CD1c-positive myeloid dendritic cell (primary cell): ENCODE data around the gene DUSP10.

Experiments used
- DNase-seq: peaks from one replicate; pipeline ENCODE4 v3.0.0-alpha.2; 2016; ENCODE audit errors: extremely low spot score

Gene DUSP10

GRCh38 chr1:221732052-221732451 lies 9.8 kb downstream of the DUSP10 start:
- DNase-seq: no peak

- no peak for DNase-seq
Measured at GRCh38 chr1:221729771-221730330, 12.0 kb downstream of the DUSP10 start.

GRCh38 chr1:221728037-221728505 lies 13.8 kb downstream of the DUSP10 start:
- no peak for DNase-seq

GRCh38 chr1:221727146-221728036 lies 14.5 kb downstream of the DUSP10 start:
- DNase-seq: no peak

- peak; percentile 73 for DNase-seq
Measured at GRCh38 chr1:221725735-221726672, 15.9 kb downstream of the DUSP10 start.

- DNase-seq: peak; percentile 78
Measured at GRCh38 chr1:221724931-221725605, 16.8 kb downstream of the DUSP10 start.

GRCh38 chr1:221723848-221724236 lies 18.0 kb downstream of the DUSP10 start:
- no peak for DNase-seq

- no peak for DNase-seq
Measured at GRCh38 chr1:221723018-221723847, 18.7 kb downstream of the DUSP10 start.

GRCh38 chr1:221722254-221723017 lies 19.5 kb downstream of the DUSP10 start:
- no peak for DNase-seq

GRCh38 chr1:221720545-221720944 lies 21.3 kb downstream of the DUSP10 start:
- no peak for DNase-seq

- no peak for DNase-seq
Measured at GRCh38 chr1:221719987-221720386, 21.9 kb downstream of the DUSP10 start.

GRCh38 chr1:221719278-221719597 lies 22.7 kb downstream of the DUSP10 start:
- no peak for DNase-seq

- peak; percentile 61 for DNase-seq
Measured at GRCh38 chr1:221718381-221719277, 23.3 kb downstream of the DUSP10 start.

- no peak for DNase-seq
Measured at GRCh38 chr1:221717485-221717853, 24.4 kb downstream of the DUSP10 start.

- no peak for DNase-seq
Measured at GRCh38 chr1:221716713-221717484, 25.0 kb downstream of the DUSP10 start.

GRCh38 chr1:221715321-221716169 lies 26.3 kb downstream of the DUSP10 start:
- no peak for DNase-seq
